K562 (cell line): ENCODE measurements around the gene HOXD1. TPM values are rescaled to one million over a fixed set of nuclear protein-coding genes. Genes with fewer than 3 reads are reported as not detected.

ENCODE experiments used
- ATAC-seq: fragments of 200-7000 bp; cut with Tn5 transposase; 3 replicates; pipeline ENCODE4 v1.9.1; 2020; ENCODE audit warnings: moderate library complexity
- BruUV-seq: library from RNA; stranded (reverse); fragments of 400-500 nt; replicated peaks from 2 replicates; lab custom pipeline; 2021; lab: Mats Ljungman, UMichigan
- CTCF ChIA-PET: fragments of 300-600 bp; formaldehyde crosslinking; extraction: SDS; loops from one replicate; lab custom pipeline; 2021; ENCODE audit warnings: low intra/inter-chr PET ratio; lab: Yijun Ruan, JAX
- POLR2A ChIA-PET: fragments of 300-600, 350-650 bp; sonication (Branson Sonifier 250); formaldehyde crosslinking; extraction: SDS; loops from one replicate; lab custom pipeline; 2021; ENCODE audit warnings: antibody characterized with exemption, inconsistent platforms; lab: Yijun Ruan, JAX
- DNase-seq, 4 experiments: peaks; one replicate each; pipeline versions ENCODE4 v3.0.0 to v3.0.0-alpha.2; 2011 to 2018; ENCODE audit warnings: low spot score in 3 of 4, mixed read lengths in 3 of 4; ENCODE audit errors: extremely low read depth in 1 of 4
- FAIRE-seq: peaks from 2 replicates; lab custom pipeline; 2011; peaks lifted over from hg19 to GRCh38; lab: Jason Lieb, UNC
- H2AFZ ChIP-seq: 2 replicates; pipeline ENCODE4 v1.6.0; 2011; ENCODE audit warnings: low read depth, low read length, control low read depth, inconsistent platforms
- H3K27ac ChIP-seq: fragments of 200-600 bp; 3 replicates; pipeline ENCODE4 v1.8.0; 2011; ENCODE audit warnings: low read depth, mild to moderate bottlenecking, control low read depth, inconsistent platforms, low read length, moderate library complexity, mixed read lengths; ENCODE audit errors: extremely low read depth
- H3K27me3 ChIP-seq, 2 experiments: fragments of 300-600 bp in 1 of 2; 2 replicates in 1 of 2; 3 replicates in 1 of 2; pipeline versions ENCODE4 v1.6.0 to v1.8.0; 2011; ENCODE audit warnings: inconsistent platforms in 2 of 2, low read length in 2 of 2, mild to moderate bottlenecking in 1 of 2, mixed read lengths in 1 of 2, moderate library complexity in 1 of 2; ENCODE audit not compliant: control insufficient read depth in 2 of 2, insufficient read depth in 2 of 2
- H3K36me3 ChIP-seq: fragments of 300-600 bp; 3 replicates; pipeline ENCODE4 v1.8.0; 2011; ENCODE audit warnings: mild to moderate bottlenecking, low read length, inconsistent platforms; ENCODE audit not compliant: control insufficient read depth, insufficient read depth
- H3K4me1 ChIP-seq, 2 experiments: fragments of 200-600 bp in 1 of 2; replicated peaks in 1 of 2; 2 replicates in 1 of 2; 3 replicates in 1 of 2; pipeline versions ENCODE4 v1.5.1 to v1.8.0; 2011; ENCODE audit warnings: inconsistent platforms in 2 of 2, low read length in 2 of 2, mild to moderate bottlenecking in 1 of 2, mixed read lengths in 1 of 2, moderate library complexity in 1 of 2; ENCODE audit not compliant: control insufficient read depth in 2 of 2, insufficient read depth in 2 of 2
- H3K4me2 ChIP-seq: 2 replicates; pipeline ENCODE4 v1.6.1; 2011; ENCODE audit warnings: low read length, control low read depth, inconsistent platforms, mixed read lengths; ENCODE audit not compliant: insufficient read depth
- H3K4me3 ChIP-seq: fragments of 200-600 bp; sonication (generic), shearing (Covaris generic); 2 replicates; pipeline ENCODE4 v1.5.1; 2016; ENCODE audit warnings: control low read depth, inconsistent platforms
- H3K79me2 ChIP-seq: fragments of 200-600 bp; 3 replicates; pipeline ENCODE4 v1.8.0; 2011; ENCODE audit warnings: low read length, inconsistent platforms; ENCODE audit not compliant: control insufficient read depth, insufficient read depth
- H3K9ac ChIP-seq, 2 experiments: 2 replicates each; pipeline versions ENCODE4 v1.6.0 to v1.6.1; 2011; ENCODE audit warnings: low read depth in 2 of 2, low read length in 2 of 2, control low read depth in 1 of 2, inconsistent platforms in 1 of 2, mild to moderate bottlenecking in 1 of 2, mixed read lengths in 1 of 2; ENCODE audit not compliant: insufficient read depth in 1 of 2
- H3K9me1 ChIP-seq: one replicate; pipeline ENCODE4 v1.6.0; 2011; ENCODE audit warnings: inconsistent platforms, mild to moderate bottlenecking, low read length, moderate library complexity; ENCODE audit not compliant: control insufficient read depth, insufficient read depth
- H3K9me3 ChIP-seq: replicated peaks from 2 replicates; pipeline ENCODE4 v1.5.1; 2011; ENCODE audit warnings: low read depth, low read length, inconsistent platforms; ENCODE audit not compliant: control insufficient read depth, insufficient read depth
- H4K20me1 ChIP-seq: replicated peaks from 2 replicates; pipeline ENCODE4 v1.6.1; 2011; ENCODE audit warnings: low read length, inconsistent platforms, mixed read lengths; ENCODE audit not compliant: control insufficient read depth, insufficient read depth
- BDP1 ChIP-seq: IDR thresholded peaks from 3 replicates; pipeline ENCODE4 v1.6.1; 2011; ENCODE audit not compliant: insufficient read length, insufficient read depth
- FUS ChIP-seq: fragments of 200-400 bp; formaldehyde crosslinking; optimal IDR thresholded peaks from 2 replicates; pipeline ENCODE3; 2017; ENCODE audit warnings: low read depth, low read length
- KDM2B ChIP-seq: fragments of 250-450 bp; sonication (Bioruptor Pico); IDR thresholded peaks from 2 replicates; pipeline ENCODE4 v1.8.0; 2021; ENCODE audit warnings: mild to moderate bottlenecking, moderate library complexity
- MYNN ChIP-seq, 2 experiments: sonication (generic); formaldehyde crosslinking in 1 of 2; IDR thresholded peaks; 2 replicates each; pipeline versions ENCODE4 v1.5.0 to v1.6.1; 2016 to 2020; ENCODE audit warnings: antibody characterized with exemption in 1 of 2, missing genetic modification reagents in 1 of 2
- RBM17 ChIP-seq: fragments of 200-400 bp; formaldehyde crosslinking; IDR thresholded peaks from 2 replicates; pipeline ENCODE4 v1.6.1; 2017; ENCODE audit warnings: low read depth, mild to moderate bottlenecking, low read length, borderline replicate concordance
- RCOR1 ChIP-seq, 2 experiments: IDR thresholded peaks; 2 replicates each; pipeline ENCODE4 v1.6.1; 2012; ENCODE audit warnings: low read depth in 2 of 2, low read length in 2 of 2, borderline replicate concordance in 1 of 2, improper control_type of control experiment in 1 of 2
- SNRNP70 ChIP-seq: fragments of 200-400 bp; formaldehyde crosslinking; optimal IDR thresholded peaks from 2 replicates; pipeline ENCODE3; 2017; ENCODE audit warnings: low read depth, low read length
- SREBF1 ChIP-seq: fragments of 150-350 bp; IDR thresholded peaks from 2 replicates; pipeline ENCODE4 v1.6.1; 2014; ENCODE audit warnings: antibody characterized with exemption, low read depth, low read length, borderline replicate concordance
- TARDBP ChIP-seq: fragments of 450-650 bp; IDR thresholded peaks from 2 replicates; pipeline ENCODE4 v1.6.1; 2016
- TRIM28 ChIP-seq: fragments of 450-650 bp; IDR thresholded peaks from 2 replicates; pipeline ENCODE4 v1.6.1; 2017
- ZNF140 ChIP-seq: fragments of 250-450 bp; sonication (Bioruptor Pico); IDR thresholded peaks from 2 replicates; pipeline ENCODE4 v1.8.0; 2021; ENCODE audit warnings: moderate library complexity, mild to moderate bottlenecking, inconsistent platforms
- ZNF212 ChIP-seq: fragments of 450-650 bp; formaldehyde crosslinking; IDR thresholded peaks from 2 replicates; pipeline ENCODE4 v1.4.0; 2020; ENCODE audit warnings: mild to moderate bottlenecking
- ZNF444 ChIP-seq: fragments of 250-450 bp; sonication (Bioruptor Pico); IDR thresholded peaks from 2 replicates; pipeline ENCODE4 v1.4.0; 2020; ENCODE audit warnings: mild to moderate bottlenecking, moderate library complexity
- WGBS: fragments of 100-300 bp; shearing (Covaris generic); methylation state at CpG from one replicate; pipeline ENCODE4 v1.1.6; 2016; ENCODE audit warnings: low coverage, mixed read lengths; ENCODE audit not compliant: insufficient coverage; ENCODE audit errors: missing lambda C conversion rate; 5-methylcytosine and 5-hydroxymethylcytosine counted together
- in situ Hi-C: fragments of 300-500 bp; cut with MboI; formaldehyde crosslinking; loops from 4 replicates; pipeline ENCODE4 v1.15.0; 2018; ENCODE audit warnings: inconsistent platforms, mixed read lengths
- intact Hi-C: fragments of 100-400 bp; cut with micrococcal nuclease; formaldehyde crosslinking; loops from 2 replicates; pipeline ENCODE4 v1.14.2; 2022
- polyA plus RNA-seq, 8 experiments: library from polyadenylated mRNA; depleted of rRNA in 4 of 8; stranded (reverse) in 5 of 8; unstranded in 3 of 8; fragments of >200 nt; fragmentation: Nextera tagmentation in 2 of 8; fragmentation: Illumina TruSeq in 1 of 8; extraction: Ambion mirVana in 2 of 8; extraction: Trizol in 1 of 8; gene quantifications; 2 replicates each; pipeline versions ENCODE4 v1.2.1 to v1.2.3, GENCODE V29; 2011 to 2014; ENCODE audit warnings: inconsistent platforms in 1 of 8, missing spikeins in 1 of 8
- total RNA-seq, 7 experiments: library from RNA; depleted of rRNA in 6 of 7; stranded (reverse); fragments of >200 nt in 6 of 7; fragmentation: Illumina TruSeq in 2 of 7; extraction: Trizol in 2 of 7; gene quantifications; 2 replicates each; pipeline versions ENCODE4 v1.2.1 to v1.2.3, GENCODE V29; 2011 to 2021; ENCODE audit warnings: low replicate concordance in 1 of 7
- TF ChIP-seq, protein P1 (sequence below): fragments of 450-650 bp; IDR thresholded peaks from 2 replicates; pipeline ENCODE4 v1.6.1; 2016; ENCODE audit warnings: missing biosample characterization, missing genetic modification characterization
- TF ChIP-seq, protein P2 (sequence below): fragments of 450-650 bp; IDR thresholded peaks from 2 replicates; pipeline ENCODE4 v1.6.1; 2017; ENCODE audit warnings: mild to moderate bottlenecking, moderate library complexity
- TF ChIP-seq, protein P3 (sequence below): sonication (generic); formaldehyde crosslinking; IDR thresholded peaks from 2 replicates; pipeline ENCODE4 v1.8.1; 2023; ENCODE audit warnings: mild to moderate bottlenecking, missing genetic modification reagents
- TF ChIP-seq, protein P4 (sequence below): fragments of 250-450 bp; sonication (Bioruptor Pico); IDR thresholded peaks from 2 replicates; pipeline ENCODE4 v1.8.0; 2022; ENCODE audit warnings: moderate library complexity, mild to moderate bottlenecking, inconsistent platforms

HOXD1 gene
- total and polyA plus RNA-seq, 9 of the 15 experiments (the other 6 are each of a cell fraction or from before 2014, with no cell fraction given) = not detected

DNA sequence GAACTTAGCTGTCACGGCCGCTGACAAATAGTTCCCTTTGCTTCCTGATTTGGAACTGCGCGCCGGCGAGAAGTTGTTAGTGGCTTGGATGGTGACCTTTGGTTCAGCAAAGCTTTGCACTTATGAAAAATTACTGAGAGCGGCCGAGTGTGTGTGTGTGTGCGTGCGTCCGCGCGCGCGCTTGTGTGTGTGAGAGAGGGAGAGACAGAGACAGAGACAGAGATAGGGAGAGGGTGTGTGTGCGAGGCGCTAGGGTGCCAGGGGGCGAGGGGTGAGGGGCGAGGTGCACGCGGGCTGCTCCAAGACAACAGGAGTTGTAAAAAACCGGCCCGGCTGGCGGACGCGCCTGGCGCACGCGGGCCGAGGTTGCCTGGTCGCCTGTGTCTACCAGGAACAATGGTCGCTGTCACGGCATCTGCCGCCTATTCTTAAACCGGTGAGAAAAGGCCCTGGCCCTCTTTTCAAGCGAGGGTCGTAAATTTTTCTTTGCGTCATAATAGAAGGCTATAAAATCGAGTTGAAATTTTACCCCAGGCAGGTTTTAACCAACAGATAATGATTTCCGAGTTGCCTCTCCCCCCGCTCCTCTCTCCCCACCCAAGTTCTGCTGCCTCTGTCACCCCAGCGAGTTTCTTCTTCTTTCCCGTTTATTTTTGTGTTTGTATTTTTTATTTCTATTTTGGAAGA, 30.8 kb upstream of the HOXD1 start (continued):
- TF ChIP-seq ZNF140 (CRISPR knock-in tag) (no peak), FUS (no peak), MYNN (IDR thresholded peaks at IDR 0.05) (no peak), MYNN (CRISPR knock-in tag; IDR thresholded peaks at IDR 0.05) (no peak), RBM17 (no peak)

DNA sequence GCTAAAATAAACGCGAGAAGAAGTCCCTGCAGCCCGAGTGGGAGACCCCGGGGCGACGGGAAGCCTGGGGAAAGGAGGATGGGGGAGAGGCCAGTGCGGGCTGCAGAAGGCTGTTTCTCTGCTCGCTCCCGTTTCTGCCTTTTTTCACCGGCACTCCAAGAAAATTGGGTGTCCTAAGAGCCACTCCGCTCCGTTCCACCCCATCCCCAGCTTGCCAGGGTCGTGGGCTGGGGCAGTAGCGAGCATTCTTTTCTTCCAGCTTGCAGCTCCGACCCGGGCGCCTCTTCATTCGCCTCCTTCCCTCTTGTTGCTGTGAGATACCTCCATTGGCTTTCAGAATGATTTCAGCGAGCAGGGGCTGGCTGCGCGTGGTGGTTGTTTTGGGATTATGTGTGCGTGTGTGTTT, 30.3 kb upstream of the HOXD1 start:
- no peaks in the 10 kb centered on the region for H3K9me1 ChIP-seq
- no peak for ATAC-seq
- no peak overlapping the region for H3K4me2 ChIP-seq
- no peaks in the 10 kb centered on the region for H3K9me3 ChIP-seq
- DNase-seq = no peak
- FAIRE-seq = no peak
- peaks cover 71 to 73% of the 10 kb centered on the region in 2 experiments for H3K27me3 ChIP-seq
- BruUV-seq = no TSS peak
- ChIA-PET POLR2A (interaction anchor here (0.6 kb wide), 1 partner anchor 27 kb away, joined by 3 read pairs; no protein-coding TSS in a partner anchor), CTCF (no interaction called here)
- peaks cover 0 to 18% of the 10 kb centered on the region in 2 experiments; a peak in 2 of 5 replicates for H3K4me1 ChIP-seq
- no peak overlapping the region for H3K9ac ChIP-seq
- WGBS = 8% methylated on average over 22 of the region's 22 CpGs
- no peak overlapping the region for H3K4me3 ChIP-seq
- H3K27ac ChIP-seq = no peak overlapping the region
- in situ Hi-C loops = no loop called here
- no peaks in the 10 kb centered on the region for H3K79me2 ChIP-seq
- H2AFZ ChIP-seq = no peak overlapping the region
- H3K36me3 ChIP-seq = no peaks in the 10 kb centered on the region
- H4K20me1 ChIP-seq = peaks cover 8% of the 10 kb centered on the region
- intact Hi-C loops = no loop called here
- TF ChIP-seq KDM2B = no peak
- no peak for TF ChIP-seq RBM17
- TF ChIP-seq, protein P1, sequence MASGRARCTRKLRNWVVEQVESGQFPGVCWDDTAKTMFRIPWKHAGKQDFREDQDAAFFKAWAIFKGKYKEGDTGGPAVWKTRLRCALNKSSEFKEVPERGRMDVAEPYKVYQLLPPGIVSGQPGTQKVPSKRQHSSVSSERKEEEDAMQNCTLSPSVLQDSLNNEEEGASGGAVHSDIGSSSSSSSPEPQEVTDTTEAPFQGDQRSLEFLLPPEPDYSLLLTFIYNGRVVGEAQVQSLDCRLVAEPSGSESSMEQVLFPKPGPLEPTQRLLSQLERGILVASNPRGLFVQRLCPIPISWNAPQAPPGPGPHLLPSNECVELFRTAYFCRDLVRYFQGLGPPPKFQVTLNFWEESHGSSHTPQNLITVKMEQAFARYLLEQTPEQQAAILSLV (tag) = no peak
- TF ChIP-seq, protein P2, sequence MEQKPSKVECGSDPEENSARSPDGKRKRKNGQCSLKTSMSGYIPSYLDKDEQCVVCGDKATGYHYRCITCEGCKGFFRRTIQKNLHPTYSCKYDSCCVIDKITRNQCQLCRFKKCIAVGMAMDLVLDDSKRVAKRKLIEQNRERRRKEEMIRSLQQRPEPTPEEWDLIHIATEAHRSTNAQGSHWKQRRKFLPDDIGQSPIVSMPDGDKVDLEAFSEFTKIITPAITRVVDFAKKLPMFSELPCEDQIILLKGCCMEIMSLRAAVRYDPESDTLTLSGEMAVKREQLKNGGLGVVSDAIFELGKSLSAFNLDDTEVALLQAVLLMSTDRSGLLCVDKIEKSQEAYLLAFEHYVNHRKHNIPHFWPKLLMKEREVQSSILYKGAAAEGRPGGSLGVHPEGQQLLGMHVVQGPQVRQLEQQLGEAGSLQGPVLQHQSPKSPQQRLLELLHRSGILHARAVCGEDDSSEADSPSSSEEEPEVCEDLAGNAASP = no peak
- TF ChIP-seq ZNF212 (CRISPR knock-in tag) = no peak
- no peak for TF ChIP-seq RCOR1 (IDR thresholded peaks at IDR 0.05; ENCODE audit: borderline replicate concordance in 1 of 2, low read depth in 2 of 2, low read length in 2 of 2)
- TF ChIP-seq, protein P3, sequence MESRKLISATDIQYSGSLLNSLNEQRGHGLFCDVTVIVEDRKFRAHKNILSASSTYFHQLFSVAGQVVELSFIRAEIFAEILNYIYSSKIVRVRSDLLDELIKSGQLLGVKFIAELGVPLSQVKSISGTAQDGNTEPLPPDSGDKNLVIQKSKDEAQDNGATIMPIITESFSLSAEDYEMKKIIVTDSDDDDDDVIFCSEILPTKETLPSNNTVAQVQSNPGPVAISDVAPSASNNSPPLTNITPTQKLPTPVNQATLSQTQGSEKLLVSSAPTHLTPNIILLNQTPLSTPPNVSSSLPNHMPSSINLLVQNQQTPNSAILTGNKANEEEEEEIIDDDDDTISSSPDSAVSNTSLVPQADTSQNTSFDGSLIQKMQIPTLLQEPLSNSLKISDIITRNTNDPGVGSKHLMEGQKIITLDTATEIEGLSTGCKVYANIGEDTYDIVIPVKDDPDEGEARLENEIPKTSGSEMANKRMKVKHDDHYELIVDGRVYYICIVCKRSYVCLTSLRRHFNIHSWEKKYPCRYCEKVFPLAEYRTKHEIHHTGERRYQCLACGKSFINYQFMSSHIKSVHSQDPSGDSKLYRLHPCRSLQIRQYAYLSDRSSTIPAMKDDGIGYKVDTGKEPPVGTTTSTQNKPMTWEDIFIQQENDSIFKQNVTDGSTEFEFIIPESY = no peak
- TF ChIP-seq SREBF1 = no peak
- TF ChIP-seq TARDBP = no peak
- TF ChIP-seq BDP1 = no peak
- TF ChIP-seq SNRNP70 = no peak
- no peak for TF ChIP-seq TRIM28
- no peak for TF ChIP-seq ZNF444 (CRISPR knock-in tag)
- TF ChIP-seq, protein P4, sequence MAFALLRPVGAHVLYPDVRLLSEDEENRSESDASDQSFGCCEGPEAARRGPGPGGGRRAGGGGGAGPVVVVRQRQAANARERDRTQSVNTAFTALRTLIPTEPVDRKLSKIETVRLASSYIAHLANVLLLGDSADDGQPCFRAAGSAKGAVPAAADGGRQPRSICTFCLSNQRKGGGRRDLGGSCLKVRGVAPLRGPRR (CRISPR knock-in tag) = no peak
